CD14-positive monocyte (primary cell): Measurements from ENCODE around the gene TBCD. TPM values are rescaled to one million over a fixed set of nuclear protein-coding genes. Genes with fewer than 3 reads are reported as not detected.

Source experiments
- DNase-seq, 3 donors: peaks; one replicate each; pipeline ENCODE4 v3.0.0-alpha.2; 2011 to 2022
- H2AFZ ChIP-seq: 2 replicates; pipeline ENCODE4 v1.6.0; 2012; ENCODE audit warnings: mild to moderate bottlenecking, low read depth, low read length, inconsistent platforms; ENCODE audit not compliant: insufficient read depth, poor library complexity, severe bottlenecking
- H3K27ac ChIP-seq, 2 donors: 1 replicate in 1 of 2; 2 replicates in 1 of 2; pipeline ENCODE4 v1.5.1; 2012 to 2013; ENCODE audit warnings: low read length in 2 of 2, control low read depth in 1 of 2, inconsistent platforms in 1 of 2, low read depth in 1 of 2, mild to moderate bottlenecking in 1 of 2
- H3K27me3 ChIP-seq, 2 donors: one replicate each; pipeline versions ENCODE4 v1.6.0 to v1.6.1; 2011 to 2013; ENCODE audit warnings: low read length in 2 of 2; ENCODE audit not compliant: control insufficient read depth in 2 of 2, insufficient read depth in 2 of 2
- H3K36me3 ChIP-seq, 2 donors: replicated peaks in 1 of 2; 1 replicate in 1 of 2; 2 replicates in 1 of 2; pipeline versions ENCODE4 v1.5.1 to v1.6.1; 2012 to 2013; ENCODE audit warnings: low read length in 2 of 2, control low read depth in 1 of 2, inconsistent platforms in 1 of 2, mild to moderate bottlenecking in 1 of 2; ENCODE audit not compliant: insufficient read depth in 2 of 2, control insufficient read depth in 1 of 2
- H3K4me1 ChIP-seq, 2 donors: 1 replicate in 1 of 2; 2 replicates in 1 of 2; pipeline versions ENCODE4 v1.5.1 to v1.6.1; 2012 to 2013; ENCODE audit warnings: low read length in 2 of 2, control low read depth in 1 of 2, inconsistent platforms in 1 of 2, mild to moderate bottlenecking in 1 of 2, moderate library complexity in 1 of 2; ENCODE audit not compliant: insufficient read depth in 2 of 2, control insufficient read depth in 1 of 2
- H3K4me2 ChIP-seq: replicated peaks from 2 replicates; pipeline ENCODE3; 2012; ENCODE audit warnings: low read length, moderate library complexity, mild to moderate bottlenecking; ENCODE audit not compliant: poor library complexity, severe bottlenecking; ENCODE audit errors: extremely low read depth
- H3K4me3 ChIP-seq, 3 experiments: fragments of 200-600 bp in 1 of 3; sonication (generic) in 1 of 3; replicated peaks in 1 of 3; 1 replicate in 2 of 3; 2 replicates in 1 of 3; pipeline ENCODE4 v1.5.1; 2011 to 2013; ENCODE audit warnings: low read length in 3 of 3, mild to moderate bottlenecking in 3 of 3, control low read depth in 2 of 3, low read depth in 2 of 3, inconsistent platforms in 1 of 3, moderate library complexity in 1 of 3
- H3K79me2 ChIP-seq: 2 replicates; pipeline ENCODE4 v1.6.0; 2012; ENCODE audit warnings: mild to moderate bottlenecking, control low read depth, inconsistent platforms, low read length, moderate library complexity; ENCODE audit not compliant: insufficient read depth
- H3K9ac ChIP-seq: 2 replicates; pipeline ENCODE4 v1.6.0; 2017; ENCODE audit warnings: low read length, mild to moderate bottlenecking; ENCODE audit not compliant: insufficient read depth, poor library complexity, severe bottlenecking
- H3K9me3 ChIP-seq, 2 donors: replicated peaks in 1 of 2; 1 replicate in 1 of 2; 2 replicates in 1 of 2; pipeline versions ENCODE4 v1.5.1 to v1.6.1; 2012 to 2013; ENCODE audit warnings: low read length in 2 of 2, control low read depth in 1 of 2; ENCODE audit not compliant: control insufficient read depth in 1 of 2, insufficient read depth in 1 of 2
- H4K20me1 ChIP-seq: 2 replicates; pipeline ENCODE4 v1.6.0; 2012; ENCODE audit warnings: mild to moderate bottlenecking, low read length, control low read depth, moderate library complexity; ENCODE audit not compliant: insufficient read depth
- H3K27ac Mint-ChIP-seq, 7 donors: one replicate each; pipeline ENCODE4 v1.8.0; 2020; ENCODE audit warnings: mild to moderate bottlenecking in 7 of 7, mixed read lengths in 7 of 7, moderate library complexity in 6 of 7, inconsistent platforms in 2 of 7
- H3K27me3 Mint-ChIP-seq, 3 donors: one replicate each; pipeline ENCODE4 v1.8.0; 2021 to 2022; ENCODE audit warnings: low read depth in 3 of 3, mild to moderate bottlenecking in 3 of 3, mixed read lengths in 3 of 3, moderate library complexity in 3 of 3, inconsistent platforms in 1 of 3
- H3K36me3 Mint-ChIP-seq, 2 donors: one replicate each; pipeline ENCODE4 v1.8.0; 2020; ENCODE audit warnings: mixed read lengths in 2 of 2, inconsistent platforms in 1 of 2, mild to moderate bottlenecking in 1 of 2
- H3K4me1 Mint-ChIP-seq: one replicate; pipeline ENCODE4 v1.8.0; 2020; ENCODE audit warnings: mild to moderate bottlenecking, mixed read lengths
- H3K4me3 Mint-ChIP-seq, 2 donors: one replicate each; pipeline ENCODE4 v1.8.0; 2020; ENCODE audit warnings: mild to moderate bottlenecking in 2 of 2, mixed read lengths in 2 of 2, moderate library complexity in 1 of 2
- H3K9me3 Mint-ChIP-seq, 7 donors: one replicate each; pipeline ENCODE4 v1.8.0; 2020 to 2022; ENCODE audit warnings: mixed read lengths in 7 of 7, mild to moderate bottlenecking in 6 of 7, moderate library complexity in 6 of 7, inconsistent platforms in 2 of 7
- CTCF ChIP-seq: fragments of 200-600 bp; IDR thresholded peaks from one replicate; pipeline ENCODE4 v1.8.0; 2022; ENCODE audit warnings: antibody characterized with exemption, mild to moderate bottlenecking
- WGBS: methylation state at CpG from one replicate; pipeline ENCODE4 v1.1.5; 2013; ENCODE audit warnings: missing lambda C conversion rate; ENCODE audit not compliant: insufficient coverage; 5-methylcytosine and 5-hydroxymethylcytosine counted together
- intact Hi-C, 2 donors: fragments of 100-400 bp; cut with micrococcal nuclease; formaldehyde crosslinking; loops; one replicate each; pipeline versions ENCODE4 v1.15.0 to v1.15.1; 2023
- polyA plus RNA-seq, 3 donors: library from polyadenylated mRNA; depleted of rRNA in 1 of 3; unstranded in 2 of 3; stranded (reverse) in 1 of 3; fragments of 300-500 nt in 2 of 3; fragments of >200 nt in 1 of 3; fragmentation: Illumina TruSeq in 2 of 3; gene quantifications; 1 replicate in 2 of 3; 2 replicates in 1 of 3; pipeline ENCODE4 v1.2.3, GENCODE V29; 2012 to 2021

Gene TBCD
- polyA plus RNA-seq, 3 donors = 54.7 to 74.0 (median 66.6) TPM

DNA sequence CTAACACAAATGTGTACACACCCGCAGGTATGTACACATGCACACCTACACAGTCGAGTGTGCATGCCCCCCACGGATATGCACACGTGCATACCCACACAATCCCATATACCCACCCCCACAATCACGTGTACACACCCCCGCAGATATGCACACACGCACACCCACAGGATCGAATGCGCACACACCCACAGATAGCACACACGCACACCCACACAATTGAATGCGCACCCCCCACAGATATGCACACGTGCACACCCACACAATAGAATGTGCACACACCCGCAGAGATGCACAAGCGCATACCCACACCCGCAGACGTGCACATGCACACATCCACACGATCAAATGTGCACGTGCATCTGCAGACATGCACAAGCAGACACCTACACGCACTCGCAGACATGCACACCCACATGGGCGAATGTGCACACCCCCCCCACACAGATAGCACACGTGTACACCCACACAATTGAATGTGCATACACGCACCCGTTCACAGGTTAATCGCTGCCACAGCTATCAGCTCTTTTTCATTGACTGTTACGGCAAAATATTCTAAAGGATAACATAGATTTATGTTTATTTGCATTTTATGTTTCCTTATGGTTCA is 77.1 kb downstream of the TBCD start:
- H3K36me3 ChIP-seq = peaks cover 6 to 33% of the 10 kb centered on the region in 2 donors
- Mint-ChIP-seq H3K27me3 (peaks cover 0 to 2% (median 1%) of the 10 kb centered on the region in 3 donors), H3K4me3 (no peak overlapping the region), H3K27ac (peak overlapping the region in 1 of 7 donors; percentile 32), H3K36me3 (peaks cover 35 to 47% of the 10 kb centered on the region in 2 donors), H3K4me1 (no peaks in the 10 kb centered on the region), H3K9me3 (peaks cover 0 to 3% (median 0%) of the 10 kb centered on the region in 7 donors)
- H3K4me3 ChIP-seq = no peak overlapping the region
- no peaks in the 10 kb centered on the region for H3K9me3 ChIP-seq
- H3K9ac ChIP-seq = no peak overlapping the region
- WGBS = 98% methylated on average over 22 of the region's 26 CpGs
- H4K20me1 ChIP-seq = no peaks in the 10 kb centered on the region
- no peak for DNase-seq
- H3K27me3 ChIP-seq = no peaks in the 10 kb centered on the region
- H3K4me1 ChIP-seq = no peaks in the 10 kb centered on the region
- no peak overlapping the region for H3K27ac ChIP-seq
- intact Hi-C loops = no loop called here
- H3K4me2 ChIP-seq = no peak overlapping the region
- H3K79me2 ChIP-seq = no peaks in the 10 kb centered on the region
- TF ChIP-seq CTCF = no peak
- H2AFZ ChIP-seq = no peak overlapping the region

DNA sequence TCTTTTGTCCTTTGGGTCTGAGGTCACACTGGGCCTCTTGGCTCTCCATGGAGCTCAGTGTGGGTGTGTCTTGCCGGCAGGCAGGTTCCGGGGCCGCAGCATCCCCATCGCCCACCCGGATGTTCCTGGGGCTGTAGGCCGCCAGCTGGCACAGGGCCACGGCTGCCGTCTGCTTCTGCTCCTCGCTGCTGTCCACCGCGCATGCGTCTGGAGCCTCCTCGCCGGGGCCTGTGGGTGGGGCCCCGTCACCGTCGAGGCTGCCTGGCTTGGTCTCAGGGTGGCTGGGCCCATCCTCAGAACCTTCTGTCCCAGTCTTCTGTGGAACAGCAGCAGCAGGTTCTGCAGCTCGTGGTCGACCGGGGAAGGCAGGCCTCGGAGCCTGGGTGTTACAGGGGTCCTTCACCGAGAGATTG is 78.4 kb downstream of the TBCD start:
- Mint-ChIP-seq H3K4me1 (peaks cover 5% of the 10 kb centered on the region), H3K36me3 (peaks cover 34 to 44% of the 10 kb centered on the region in 2 donors), H3K9me3 (peaks cover 0 to 3% (median 0%) of the 10 kb centered on the region in 7 donors), H3K27ac (no peak overlapping the region), H3K27me3 (peaks cover 0 to 2% (median 1%) of the 10 kb centered on the region in 3 donors), H3K4me3 (no peak overlapping the region)
- H3K79me2 ChIP-seq = no peaks in the 10 kb centered on the region
- 94% methylated on average over 20 of the region's 22 CpGs for WGBS
- no peaks in the 10 kb centered on the region for H3K27me3 ChIP-seq
- peaks cover 0 to 5% of the 10 kb centered on the region in 2 donors for H3K4me1 ChIP-seq
- H3K27ac ChIP-seq = no peak overlapping the region
- no peaks in the 10 kb centered on the region for H4K20me1 ChIP-seq
- DNase-seq = no peak
- H3K4me3 ChIP-seq = no peak overlapping the region
- H2AFZ ChIP-seq = no peak overlapping the region
- no peak overlapping the region for H3K9ac ChIP-seq
- intact Hi-C loops = no loop called here
- no peaks in the 10 kb centered on the region for H3K9me3 ChIP-seq
- peaks cover 6 to 33% of the 10 kb centered on the region in 2 donors for H3K36me3 ChIP-seq
- H3K4me2 ChIP-seq = no peak overlapping the region
- TF ChIP-seq CTCF = no peak
